DMS79 treated with DMSO at 0.1 percent for 48 hours (cell line): ENCODE results near the gene ASB2.

ENCODE experiments used
- DNase-seq: peaks from one replicate; lab custom pipeline; 2025; lab: John Stamatoyannopoulos, UW

ASB2 gene

DNA sequence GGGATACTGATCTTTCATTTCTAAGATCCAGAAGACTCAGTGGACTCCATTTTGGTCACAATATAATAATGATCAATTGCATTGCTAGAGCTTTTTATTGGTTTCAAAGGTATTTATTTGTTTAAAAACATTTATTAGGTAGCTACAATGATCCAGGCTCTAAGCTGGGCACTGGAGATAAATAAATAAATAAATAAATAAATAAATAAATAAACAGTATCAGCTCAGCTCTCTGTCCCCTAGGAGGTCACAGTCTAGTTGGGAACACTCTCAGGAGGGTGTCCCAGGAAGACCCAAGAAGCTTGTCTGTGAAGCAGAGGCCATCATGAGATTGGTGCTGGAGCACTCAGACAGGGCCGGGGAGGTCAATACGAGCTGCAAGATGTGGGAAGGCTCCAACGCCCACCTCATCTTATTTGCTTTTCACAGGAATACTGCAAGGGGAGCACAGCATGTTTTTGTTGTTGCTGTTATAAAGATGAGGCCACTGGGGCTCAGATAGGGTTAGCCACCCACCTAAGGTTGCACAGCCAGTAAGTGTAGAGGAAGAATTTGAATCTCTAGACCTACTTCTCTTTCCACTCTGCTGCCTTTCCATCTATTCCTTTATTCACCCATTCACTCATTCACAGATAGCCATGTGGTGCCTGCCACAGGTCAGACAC, 15.5 kb downstream of the ASB2 start:
- no peak for DNase-seq

DNA sequence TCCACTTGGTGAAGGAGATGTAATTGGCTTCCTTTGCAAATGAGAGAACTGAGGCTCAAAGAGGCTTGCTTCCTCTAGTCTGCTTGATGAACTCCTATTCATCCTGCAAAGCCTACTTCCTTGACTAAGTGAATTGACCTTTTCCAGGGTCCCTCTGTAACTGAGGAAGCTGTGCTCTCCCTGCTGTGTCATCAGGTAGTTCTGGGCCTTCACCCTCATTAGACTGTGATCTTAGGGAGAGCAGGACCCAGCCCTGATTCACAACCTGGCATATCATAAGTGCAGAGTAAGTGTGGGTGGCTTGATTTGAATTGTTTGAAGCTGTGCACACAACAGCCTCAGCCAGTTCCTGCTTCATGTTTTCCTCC, 16.3 kb downstream of the ASB2 start:
- DNase-seq, result no peak

DNA sequence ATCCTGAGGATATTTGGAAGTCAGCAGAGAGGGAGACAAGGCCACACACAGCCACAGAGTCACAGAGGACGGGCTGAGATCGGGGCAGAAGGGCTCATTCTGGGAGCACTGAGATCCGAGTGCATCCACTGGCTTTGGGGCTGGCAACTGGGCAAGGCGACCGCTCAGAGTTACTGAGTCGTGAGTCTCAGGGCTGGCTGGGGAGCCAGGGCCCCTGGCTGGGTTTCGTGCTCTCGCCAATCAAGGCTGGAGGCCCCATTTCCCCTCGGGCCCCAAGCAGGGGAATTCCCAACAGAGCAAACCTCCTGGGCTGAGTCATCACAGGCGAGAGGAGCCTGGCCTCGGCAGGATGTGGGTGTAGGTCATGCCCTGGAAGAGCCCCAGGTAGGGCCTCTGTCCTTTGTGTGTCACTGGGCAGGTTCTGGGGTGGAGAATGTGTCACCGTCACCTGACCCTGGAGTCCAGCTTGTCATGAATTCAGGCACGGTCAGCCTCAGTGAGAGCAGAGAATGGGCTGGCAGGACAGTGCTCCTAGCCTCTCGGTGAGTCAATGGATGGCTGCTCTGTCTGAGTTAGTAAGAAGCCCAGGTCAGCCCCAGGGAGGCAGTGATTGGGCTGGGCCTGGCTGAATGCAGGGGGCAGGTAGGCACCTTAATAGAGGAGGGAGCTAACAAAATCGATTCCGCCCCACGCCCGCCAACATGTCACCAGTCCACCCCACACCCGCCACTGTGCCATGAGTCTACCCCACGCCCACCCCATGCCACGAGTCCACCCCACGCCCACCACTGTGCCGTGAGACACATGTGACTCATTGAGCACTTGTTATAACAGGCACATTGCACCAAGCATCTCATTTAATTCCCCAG, 16.9 kb downstream of the ASB2 start:
- no peak for DNase-seq

DNA sequence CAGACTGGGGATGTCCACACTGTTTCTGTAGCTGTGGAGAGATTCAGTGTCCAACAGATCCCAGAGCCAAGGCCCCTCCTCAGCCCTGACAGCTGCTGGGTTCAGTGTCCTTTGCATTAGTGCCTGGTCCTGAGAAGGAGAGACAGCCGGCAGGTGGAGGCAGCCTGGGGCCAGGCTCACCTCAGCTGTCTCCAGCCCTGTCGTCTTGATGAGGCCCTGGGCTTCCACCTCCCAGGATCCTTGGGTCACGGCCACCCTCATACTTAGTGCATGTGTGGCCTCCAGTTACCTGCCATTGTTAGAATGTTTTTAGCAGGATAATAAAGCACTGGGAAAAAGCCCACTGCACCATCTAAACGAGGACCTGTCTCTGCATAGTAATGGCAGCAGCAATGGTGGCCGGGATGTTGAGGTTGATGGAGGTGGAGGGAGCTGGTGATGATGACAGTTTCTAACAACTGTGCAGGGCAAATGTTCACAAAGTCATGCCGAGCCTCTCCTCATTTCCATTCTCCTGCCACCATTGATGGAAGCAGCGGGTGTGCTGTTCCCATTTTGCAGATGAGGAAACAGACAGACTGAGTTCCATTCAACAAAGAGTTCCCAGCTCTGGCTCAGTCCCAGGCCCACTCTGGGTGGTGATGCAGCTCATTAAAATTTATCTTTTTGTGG, 17.7 kb downstream of the ASB2 start:
- DNase-seq, result no peak

DNA sequence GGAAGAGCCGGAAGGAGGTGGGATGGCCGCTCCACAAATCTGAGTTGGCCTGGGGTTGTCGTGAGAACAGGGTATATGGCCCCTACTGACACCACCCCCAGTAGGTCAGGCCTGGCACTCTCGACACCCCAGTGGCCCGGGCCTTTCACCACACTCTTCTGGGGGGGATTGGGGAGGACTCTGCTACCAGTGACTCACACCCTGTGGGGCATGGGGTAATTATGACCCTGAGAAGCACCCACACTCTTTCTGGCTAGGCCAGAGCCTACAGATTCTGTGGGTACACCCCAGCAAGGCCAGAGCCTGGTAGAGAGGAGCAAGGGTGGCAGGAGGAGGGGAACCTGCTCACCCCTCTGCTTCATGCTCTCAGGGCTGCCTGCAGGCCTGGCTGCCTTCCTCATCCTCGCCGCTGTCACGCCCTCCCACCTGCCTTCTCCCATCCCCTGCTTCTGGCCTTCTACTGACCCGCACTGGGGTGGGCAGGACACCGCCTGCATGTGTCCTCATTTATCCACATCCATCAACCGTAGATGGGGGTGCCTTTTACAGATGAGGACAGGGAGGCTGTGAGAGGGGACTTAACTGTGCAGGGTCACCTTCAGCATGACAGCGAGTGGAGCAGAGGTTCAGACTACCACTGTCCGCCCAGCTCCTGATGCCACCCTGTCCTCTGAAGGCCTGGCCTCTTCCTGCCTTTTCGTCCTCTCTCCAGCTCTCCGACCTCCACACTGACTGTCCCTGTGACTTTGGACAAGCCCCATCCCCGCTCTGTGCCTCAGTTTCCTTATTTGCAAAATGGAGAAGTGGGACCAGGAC, 18.4 kb downstream of the ASB2 start:
- DNase-seq, result no peak

DNA sequence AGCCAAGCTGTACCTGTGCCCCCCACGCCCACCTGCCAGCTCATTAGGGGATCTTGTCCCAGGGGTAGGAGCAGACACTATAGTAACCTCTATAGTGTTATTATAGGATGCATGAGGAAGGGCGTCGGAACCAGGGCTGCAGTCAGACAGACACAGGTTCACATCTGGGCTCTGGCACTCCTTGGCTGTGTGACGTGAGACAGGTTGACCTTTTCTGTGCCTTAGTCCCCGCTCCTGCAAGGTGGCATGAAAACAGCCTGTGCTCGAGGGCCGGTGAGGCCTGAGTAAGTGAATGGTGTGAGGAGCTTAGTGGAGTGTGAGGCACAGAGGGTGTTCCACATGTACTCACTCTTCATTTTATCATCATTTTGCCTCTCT, 19.0 kb downstream of the ASB2 start:
- no peak for DNase-seq

DNA sequence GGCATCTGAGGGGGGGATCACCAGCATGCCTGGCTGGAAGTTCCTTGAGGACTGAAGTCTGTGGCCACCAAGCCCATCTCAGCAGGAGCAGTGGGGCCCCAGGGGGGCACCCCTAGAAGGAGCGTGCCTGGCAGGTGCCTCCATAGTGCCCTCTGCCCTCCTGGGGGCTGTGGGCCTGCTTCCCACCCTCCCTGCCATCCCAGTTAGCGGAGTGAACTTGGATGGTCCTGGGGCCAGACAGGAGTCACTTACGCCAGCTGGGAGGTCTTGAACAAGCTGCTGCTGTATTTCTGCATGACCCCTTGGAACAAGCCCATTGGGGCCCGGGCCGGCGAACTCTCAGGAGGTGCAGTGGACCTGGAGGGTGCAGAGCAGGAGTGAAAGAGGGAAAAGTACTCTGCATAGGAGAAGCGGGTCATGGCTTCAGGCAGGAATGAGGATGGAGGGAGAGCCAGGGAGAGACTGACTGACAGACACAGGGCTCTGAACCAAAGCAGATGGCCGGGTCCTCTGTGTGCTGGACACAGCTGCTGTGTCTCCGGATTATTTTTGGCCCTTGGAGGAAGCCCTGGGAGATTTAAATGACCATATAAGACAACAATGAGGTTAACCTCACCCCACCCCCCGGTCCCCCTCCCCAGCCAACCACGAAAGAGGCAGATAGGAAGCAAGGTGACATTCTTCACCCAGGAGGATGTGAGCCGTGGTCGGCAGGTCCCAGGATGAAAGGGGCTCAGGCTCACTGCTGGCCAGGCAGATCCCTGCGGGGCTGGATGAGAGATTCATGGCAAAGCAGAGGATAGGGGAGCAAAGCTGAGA, 19.6 kb downstream of the ASB2 start:
- no peak for DNase-seq

DNA sequence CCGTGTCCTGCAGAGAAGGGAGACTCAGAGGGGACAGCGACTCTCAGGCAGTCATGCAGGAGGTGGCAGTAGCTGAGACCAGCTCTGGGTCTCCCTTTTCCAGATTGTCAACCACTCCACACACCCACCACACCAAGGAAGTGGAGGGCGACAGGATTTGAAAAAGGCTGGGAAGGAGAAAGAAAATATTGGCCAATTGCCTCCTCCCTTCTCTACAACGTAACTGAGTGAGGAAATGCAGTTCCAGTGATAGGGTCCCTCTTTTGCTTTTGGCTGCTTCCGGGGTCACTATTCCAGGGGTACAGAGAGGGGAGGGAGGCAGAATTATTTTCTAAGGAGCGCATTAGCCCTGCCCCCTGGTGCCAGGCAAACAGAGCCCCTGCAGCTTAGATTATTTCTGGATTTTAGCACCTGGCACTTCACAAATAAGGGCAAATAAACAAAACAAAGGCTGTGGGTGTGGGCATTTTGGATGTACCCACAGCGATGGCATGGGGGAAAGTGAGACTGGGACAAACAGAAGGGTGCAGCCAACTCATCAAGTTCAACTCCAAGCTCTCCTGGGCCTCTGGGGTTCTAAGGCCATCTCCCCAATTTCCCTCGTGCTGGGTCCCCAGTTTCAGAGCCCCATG, 20.4 kb downstream of the ASB2 start:
- no peak for DNase-seq

DNA sequence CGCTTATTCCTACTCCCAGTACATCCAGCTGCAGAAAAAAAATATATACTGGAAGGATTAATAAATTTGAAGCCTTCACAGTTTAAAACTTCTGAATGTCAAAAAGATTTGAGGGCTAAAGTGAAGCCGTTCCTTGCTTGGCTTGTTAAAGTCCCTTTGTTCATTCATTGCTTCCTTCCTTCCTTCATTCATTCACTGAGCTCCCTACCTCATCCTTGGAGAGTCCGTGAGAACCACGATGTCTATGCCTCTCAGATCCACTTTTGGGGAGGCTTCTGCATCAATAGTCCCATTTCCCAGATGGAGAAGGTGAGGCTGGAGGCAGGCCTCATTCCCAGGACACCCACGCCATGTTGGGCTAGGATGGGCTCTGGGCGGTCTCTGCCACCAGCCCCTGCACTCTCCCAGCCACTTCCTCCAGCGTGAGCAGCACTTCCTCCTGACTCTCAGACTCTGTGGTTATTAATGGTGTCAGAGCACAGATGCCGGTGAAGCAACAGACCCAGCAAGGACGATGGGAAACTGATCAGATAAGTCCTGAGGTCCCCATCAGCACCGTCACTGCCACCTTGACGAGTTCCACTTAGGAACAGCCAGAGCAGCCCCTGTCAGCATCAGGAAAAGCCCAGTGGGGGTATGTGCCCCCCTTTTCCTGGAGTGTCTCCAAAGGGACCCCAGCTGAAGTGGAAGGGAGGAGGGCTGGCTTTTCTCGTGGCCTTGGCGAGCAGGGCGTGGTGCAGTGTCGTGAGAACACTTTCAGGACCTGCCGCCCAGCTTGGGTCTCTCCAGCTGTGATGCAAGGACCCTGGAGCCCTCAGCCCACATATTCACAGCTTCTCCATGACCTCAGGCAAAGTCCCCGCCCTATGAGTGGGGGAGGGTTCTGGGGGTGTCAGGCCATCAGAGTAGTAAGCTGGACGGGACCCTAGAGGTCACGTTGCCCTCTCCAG, 21.2 kb downstream of the ASB2 start:
- no peak for DNase-seq

DNA sequence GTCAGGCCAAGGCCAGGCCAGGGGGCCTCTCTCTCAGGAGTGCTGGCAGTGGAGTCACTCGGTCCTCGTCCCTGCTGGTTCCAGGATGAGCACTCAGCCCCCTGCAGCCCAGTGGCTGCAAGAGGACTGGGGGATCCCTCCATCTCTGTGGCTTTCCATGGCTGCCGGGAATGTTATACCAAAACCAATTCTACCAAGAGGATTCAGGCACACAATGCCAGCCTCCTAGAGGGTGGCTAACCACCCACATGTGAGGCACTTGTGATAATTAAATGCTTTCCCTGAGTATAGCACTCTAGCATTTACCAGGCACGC, 21.9 kb downstream of the ASB2 start:
- DNase-seq, result no peak

DNA sequence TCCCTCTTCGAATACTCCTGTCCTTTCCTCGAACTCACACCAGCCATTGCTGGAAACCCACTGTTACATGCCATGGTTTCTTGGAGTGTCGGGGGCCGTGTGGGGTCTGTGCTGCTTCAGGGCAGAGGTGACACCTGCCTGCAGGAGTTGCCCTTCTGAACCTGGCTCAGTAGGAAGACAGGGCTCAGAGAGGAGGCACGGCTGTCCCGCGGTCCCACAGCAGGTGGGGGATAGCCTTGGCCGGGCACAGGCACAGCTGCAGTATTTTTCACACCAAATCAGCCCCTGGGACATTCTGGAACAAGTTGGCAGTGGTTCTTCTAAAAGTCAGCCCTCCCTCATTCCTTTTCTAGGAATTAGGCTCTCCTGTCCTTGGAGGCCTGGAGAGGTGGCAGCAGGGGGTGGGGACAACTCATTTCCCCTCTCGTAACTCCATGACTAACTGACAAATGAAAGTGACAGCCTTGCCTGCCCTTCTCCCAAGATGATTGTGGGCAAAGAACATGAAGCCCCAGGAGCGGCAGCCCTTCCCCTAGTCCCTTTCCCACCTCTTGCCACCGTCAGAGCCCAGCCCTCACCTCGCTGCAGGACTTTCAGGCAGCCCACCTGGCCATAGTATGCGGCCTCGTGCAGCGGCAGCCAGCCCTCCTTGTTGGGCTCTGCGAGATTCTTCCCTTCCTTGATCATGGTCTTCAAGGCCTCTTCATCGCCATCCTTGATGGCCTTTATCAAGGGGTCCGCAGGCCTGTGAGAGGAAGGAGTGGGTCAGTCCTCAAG, 22.4 kb downstream of the ASB2 start:
- DNase-seq, result no peak

DNA sequence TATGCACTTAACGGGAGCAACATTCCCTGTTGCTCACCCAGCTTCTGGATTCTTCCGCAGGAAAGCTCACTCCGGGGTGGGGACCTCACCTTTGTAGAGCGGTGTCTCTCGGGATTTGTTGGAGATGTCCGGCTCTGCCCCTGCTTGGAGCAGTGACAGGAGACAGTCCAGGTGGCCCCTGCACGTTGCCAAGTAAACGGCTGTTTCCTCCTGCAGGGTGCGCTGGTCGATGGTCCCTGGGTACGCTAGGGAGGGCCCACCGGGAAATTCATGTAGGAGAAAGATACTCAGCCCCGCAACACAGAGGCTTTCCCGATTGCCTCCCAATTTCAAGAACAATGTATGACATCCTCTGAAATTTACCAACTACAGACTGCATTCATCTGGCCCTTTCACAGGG, 23.1 kb downstream of the ASB2 start:
- no peak for DNase-seq

DNA sequence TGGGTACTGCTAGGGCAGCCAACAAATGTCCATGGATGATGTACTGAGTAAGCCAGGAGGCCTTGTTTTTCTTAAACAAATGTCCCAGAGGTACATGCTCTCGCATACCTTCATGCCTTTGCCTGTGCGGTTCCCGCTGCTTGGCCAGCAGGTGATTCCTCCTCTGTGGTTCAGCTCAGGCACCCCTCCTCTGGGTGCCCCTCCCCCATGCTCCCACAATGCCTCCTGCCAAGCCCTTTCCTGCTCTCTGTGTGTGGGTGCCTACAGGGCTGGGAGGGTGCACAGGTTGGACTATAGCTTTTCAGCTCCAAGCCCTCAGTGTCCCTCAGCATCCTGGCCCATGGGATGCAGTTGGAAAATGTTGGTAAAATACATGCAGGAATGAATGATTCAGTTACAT, 23.5 kb downstream of the ASB2 start:
- DNase-seq, result no peak

DNA sequence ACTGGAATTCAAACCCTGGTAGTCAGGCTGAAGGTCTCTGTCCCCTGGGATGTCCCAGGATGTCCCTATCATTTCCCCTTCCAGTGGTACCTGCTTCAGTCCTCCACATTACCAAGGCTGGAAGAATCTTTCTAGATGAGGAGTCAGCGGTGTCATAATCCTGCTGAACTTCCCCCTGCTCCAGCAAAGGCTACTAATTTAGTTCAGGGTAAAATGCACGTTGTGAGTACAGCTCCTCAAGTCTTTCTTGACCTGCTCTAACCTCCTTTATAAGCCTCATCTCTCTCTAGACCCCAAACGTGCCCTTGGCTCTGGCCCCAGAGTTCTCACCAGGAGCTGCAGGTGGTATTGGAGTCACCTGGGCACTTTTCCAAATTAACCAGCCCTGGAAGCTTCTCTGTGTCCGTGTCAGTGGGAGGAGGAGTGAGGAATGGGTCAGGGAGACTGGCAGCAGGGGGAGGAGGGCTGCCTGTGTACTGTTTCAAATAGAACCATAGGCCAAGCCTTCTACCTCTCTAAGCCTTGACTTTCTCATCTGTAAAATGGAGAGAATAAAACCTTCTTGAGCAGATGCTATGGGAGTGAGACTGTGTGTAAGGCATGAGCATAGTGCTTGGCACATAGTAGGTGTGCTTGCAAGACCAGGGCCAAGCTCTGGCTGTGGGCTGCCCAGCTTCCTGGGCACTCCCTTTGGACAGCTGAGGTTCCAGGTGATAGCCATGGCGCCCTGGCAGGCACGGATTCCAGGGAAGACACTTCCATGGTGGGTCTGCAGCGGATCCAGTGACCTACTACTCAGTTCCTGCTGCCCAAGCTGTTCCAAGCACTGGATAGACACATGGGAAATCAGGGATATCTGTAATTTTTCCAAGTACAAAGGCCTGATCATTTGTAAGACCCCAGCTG, 24.5 kb downstream of the ASB2 start:
- DNase-seq, result peak; percentile 84

DNA sequence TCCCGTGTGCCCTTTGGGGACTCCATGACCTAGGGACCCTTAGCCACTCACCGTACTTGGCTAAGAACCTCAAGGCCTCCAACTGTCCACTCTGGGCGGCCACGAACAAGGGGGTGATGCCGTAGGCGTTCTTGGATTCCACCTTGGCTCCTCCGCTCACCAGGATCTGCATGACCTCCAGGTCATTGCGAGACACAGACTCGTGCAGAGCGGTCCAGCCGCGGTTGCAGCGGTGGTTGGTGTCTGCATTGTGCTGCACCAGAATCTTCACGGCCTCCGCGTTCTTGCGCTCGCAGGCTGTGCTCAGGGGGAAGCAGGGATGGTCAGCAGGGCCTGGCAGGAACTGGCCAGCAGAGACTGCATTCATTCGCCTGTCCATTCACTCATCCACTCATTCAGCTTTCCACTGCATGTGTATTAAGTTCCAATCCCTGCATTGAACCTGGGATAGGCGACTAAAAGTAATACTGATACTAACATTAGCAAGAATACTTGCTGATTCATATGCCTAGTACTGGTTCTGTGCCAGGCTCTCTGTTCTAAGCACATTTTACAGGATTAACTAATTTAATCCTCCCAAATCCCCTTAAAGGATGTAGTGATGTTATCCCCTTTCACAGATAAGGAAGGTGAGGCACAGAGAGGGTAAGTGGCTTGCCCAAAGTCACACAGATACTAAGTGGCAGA, 25.3 kb downstream of the ASB2 start:
- DNase-seq, result no peak

DNA sequence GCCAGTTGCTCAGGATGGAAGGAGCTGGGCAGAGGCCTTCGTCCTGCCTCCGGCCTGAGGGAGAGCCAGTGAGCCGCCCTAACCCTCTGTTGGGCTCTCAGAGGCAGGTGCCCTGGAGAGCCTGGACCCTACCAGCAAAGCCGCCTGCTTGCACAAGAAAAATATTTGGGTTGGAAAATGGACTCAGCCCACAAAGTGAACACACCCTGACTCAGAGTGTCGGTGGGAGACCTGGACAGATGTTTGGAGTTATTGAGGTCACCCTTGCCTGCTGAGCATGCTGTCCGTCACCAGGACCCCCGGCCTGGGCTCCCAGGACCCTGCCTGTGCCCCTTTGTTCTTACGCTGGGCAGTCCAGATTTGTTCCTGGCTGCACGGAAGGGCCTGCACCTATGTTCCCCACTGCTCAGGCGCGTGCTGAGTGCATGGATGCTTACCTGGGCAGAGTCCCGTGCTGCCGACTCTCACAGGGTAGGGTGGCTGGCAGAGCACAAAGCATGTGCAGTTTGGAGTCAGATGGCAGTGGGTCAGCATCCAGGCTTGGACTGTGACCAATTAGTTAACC, 26.8 kb downstream of the ASB2 start:
- DNase-seq, result no peak

DNA sequence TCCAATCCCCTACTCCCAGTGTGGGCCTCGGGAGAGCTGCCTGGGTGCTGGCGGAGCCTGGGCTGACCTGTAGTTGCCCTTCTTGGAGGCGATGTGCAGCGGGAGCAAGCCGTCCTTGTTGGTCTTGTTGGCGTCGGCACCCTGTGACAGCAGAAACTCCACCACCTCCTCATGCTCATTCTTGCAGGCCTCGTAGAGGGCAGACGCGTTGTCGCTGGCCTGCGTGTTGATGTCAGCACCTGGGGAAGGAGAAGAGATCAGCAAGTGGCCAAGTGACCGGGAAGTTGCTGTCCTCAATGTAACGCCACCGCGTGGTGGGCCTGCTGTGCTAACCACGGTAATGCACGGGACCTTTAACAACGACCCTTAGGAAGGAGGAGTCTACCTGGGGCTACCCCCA, 29.1 kb downstream of the ASB2 start:
- DNase-seq, result no peak
